ENCODE results near the gene TCEAL4. TPM values are rescaled to one million over a fixed set of nuclear protein-coding genes. Genes with fewer than 3 reads are reported as not detected.

TCEAL4 gene
- total and polyA plus RNA-seq, 2 of the 13 experiments (the other 11 are each of a cell fraction or from before 2014, with no cell fraction given): 12.6 to 31.0 TPM

DNA sequence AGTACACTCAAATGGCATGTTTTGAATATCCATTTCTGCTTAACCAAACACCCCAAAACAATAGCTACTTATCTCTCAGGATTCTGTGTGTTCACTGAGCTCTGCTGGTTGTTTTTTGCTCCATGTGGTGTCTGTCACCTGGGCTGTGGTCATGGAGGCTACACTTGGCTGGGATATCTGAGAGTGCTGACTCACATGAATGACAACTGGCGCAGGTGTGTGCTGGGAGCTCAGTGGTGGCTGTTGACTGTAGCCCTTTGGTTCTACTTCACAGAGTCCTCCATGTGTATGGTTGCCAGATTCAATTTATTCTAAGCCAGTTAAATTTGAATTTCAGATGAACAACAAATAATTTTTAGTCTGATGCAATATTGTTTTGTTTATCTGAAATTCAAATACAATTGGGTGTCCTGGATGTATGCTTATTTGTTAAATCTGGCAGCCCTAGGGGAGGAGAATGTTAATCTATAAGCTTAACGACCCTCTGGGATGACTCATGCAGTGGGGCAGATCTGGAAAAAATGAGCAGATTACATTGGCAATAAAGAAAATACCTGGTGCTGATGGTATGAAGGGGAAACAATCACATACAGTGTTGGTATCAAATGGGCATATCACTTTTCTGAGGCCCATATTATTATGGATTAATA lies 28.2 kb upstream of the TCEAL4 start:
- Histone ChIP-seq H3K4me1 (ENCODE audit: insufficient read depth, low read length) (peaks cover 9% of the 10 kb centered on the region), H3K9me3 (ENCODE audit: low read length) (no peaks in the 10 kb centered on the region), H3K27ac (ENCODE audit: extremely low read length, insufficient read depth, low read length) (no peak overlapping the region), H4K20me1 (ENCODE audit: insufficient read depth, low read length) (no peaks in the 10 kb centered on the region), H3K36me3 (replicated peaks in 1 of 2; ENCODE audit: control insufficient read depth in 1 of 2, insufficient read depth in 2 of 2, low read length in 2 of 2) (no peaks in the 10 kb centered on the region), H3K79me2 (ENCODE audit: insufficient read depth, low read length) (no peaks in the 10 kb centered on the region), H3K4me3 (replicated peaks in 1 of 3; ENCODE audit: insufficient read depth in 1 of 3, low read depth in 2 of 3, low read length in 3 of 3) (no peak overlapping the region), H3K9ac (ENCODE audit: insufficient read depth, low read depth, low read length) (no peak overlapping the region), H2AFZ (ENCODE audit: low read length) (no peak overlapping the region), H3K4me2 (ENCODE audit: low read depth, low read length) (no peak overlapping the region), H3K27me3 (ENCODE audit: control insufficient read depth in 1 of 2, insufficient read depth in 2 of 2, low read length in 2 of 2) (no peaks in the 10 kb centered on the region)
- intact Hi-C loops (cut with micrococcal nuclease; ENCODE audit: unreplicated experiment) (no loop called here), in situ Hi-C loops (cut with HindIII; ENCODE audit: extremely low pct_ligation_motif_present, low pct_unique_long_range_greater_than_20kb) (no loop called here)
- DNase-seq (ENCODE audit: low spot score) (peak; percentile 1), FAIRE-seq (no peak), ATAC-seq (no peak)
- no TSS peak for BruUV-seq (replicated peaks)
- POLR2A ChIA-PET: no interaction called here
- WGBS (ENCODE audit: low lambda C conversion rate): 53% methylated on average over 2 of the region's 2 CpGs
- CTCF ChIA-PET (ENCODE audit: low intra/inter-chr PET ratio, low total read pairs): no interaction called here
- TF ChIP-seq ARNTL (CRISPR knock-in tag; IDR thresholded peaks at IDR 0.05) (no peak), TFE3 (CRISPR knock-in tag; IDR thresholded peaks at IDR 0.05) (no peak), PHF5A (CRISPR knock-in tag; IDR thresholded peaks at IDR 0.05; ENCODE audit: low read depth, unreplicated experiment) (no peak), HIVEP1 (CRISPR knock-in tag; IDR thresholded peaks at IDR 0.05) (no peak), KDM5B (CRISPR knock-in tag; IDR thresholded peaks at IDR 0.05; ENCODE audit: borderline replicate concordance) (no peak), MAFG (CRISPR knock-in tag; IDR thresholded peaks at IDR 0.05) (no peak), ZBTB42 (CRISPR knock-in tag; IDR thresholded peaks at IDR 0.05) (no peak), THAP11 (CRISPR knock-in tag; IDR thresholded peaks at IDR 0.05) (no peak), KLF13 (CRISPR knock-in tag; IDR thresholded peaks at IDR 0.05) (no peak), WIZ (CRISPR knock-in tag; IDR thresholded peaks at IDR 0.05) (no peak), ZNF83 (CRISPR knock-in tag; IDR thresholded peaks at IDR 0.05; ENCODE audit: borderline replicate concordance) (no peak), ZNF782 (CRISPR knock-in tag; IDR thresholded peaks at IDR 0.05; ENCODE audit: borderline replicate concordance) (no peak)
- TF ChIP-seq, protein P1, sequence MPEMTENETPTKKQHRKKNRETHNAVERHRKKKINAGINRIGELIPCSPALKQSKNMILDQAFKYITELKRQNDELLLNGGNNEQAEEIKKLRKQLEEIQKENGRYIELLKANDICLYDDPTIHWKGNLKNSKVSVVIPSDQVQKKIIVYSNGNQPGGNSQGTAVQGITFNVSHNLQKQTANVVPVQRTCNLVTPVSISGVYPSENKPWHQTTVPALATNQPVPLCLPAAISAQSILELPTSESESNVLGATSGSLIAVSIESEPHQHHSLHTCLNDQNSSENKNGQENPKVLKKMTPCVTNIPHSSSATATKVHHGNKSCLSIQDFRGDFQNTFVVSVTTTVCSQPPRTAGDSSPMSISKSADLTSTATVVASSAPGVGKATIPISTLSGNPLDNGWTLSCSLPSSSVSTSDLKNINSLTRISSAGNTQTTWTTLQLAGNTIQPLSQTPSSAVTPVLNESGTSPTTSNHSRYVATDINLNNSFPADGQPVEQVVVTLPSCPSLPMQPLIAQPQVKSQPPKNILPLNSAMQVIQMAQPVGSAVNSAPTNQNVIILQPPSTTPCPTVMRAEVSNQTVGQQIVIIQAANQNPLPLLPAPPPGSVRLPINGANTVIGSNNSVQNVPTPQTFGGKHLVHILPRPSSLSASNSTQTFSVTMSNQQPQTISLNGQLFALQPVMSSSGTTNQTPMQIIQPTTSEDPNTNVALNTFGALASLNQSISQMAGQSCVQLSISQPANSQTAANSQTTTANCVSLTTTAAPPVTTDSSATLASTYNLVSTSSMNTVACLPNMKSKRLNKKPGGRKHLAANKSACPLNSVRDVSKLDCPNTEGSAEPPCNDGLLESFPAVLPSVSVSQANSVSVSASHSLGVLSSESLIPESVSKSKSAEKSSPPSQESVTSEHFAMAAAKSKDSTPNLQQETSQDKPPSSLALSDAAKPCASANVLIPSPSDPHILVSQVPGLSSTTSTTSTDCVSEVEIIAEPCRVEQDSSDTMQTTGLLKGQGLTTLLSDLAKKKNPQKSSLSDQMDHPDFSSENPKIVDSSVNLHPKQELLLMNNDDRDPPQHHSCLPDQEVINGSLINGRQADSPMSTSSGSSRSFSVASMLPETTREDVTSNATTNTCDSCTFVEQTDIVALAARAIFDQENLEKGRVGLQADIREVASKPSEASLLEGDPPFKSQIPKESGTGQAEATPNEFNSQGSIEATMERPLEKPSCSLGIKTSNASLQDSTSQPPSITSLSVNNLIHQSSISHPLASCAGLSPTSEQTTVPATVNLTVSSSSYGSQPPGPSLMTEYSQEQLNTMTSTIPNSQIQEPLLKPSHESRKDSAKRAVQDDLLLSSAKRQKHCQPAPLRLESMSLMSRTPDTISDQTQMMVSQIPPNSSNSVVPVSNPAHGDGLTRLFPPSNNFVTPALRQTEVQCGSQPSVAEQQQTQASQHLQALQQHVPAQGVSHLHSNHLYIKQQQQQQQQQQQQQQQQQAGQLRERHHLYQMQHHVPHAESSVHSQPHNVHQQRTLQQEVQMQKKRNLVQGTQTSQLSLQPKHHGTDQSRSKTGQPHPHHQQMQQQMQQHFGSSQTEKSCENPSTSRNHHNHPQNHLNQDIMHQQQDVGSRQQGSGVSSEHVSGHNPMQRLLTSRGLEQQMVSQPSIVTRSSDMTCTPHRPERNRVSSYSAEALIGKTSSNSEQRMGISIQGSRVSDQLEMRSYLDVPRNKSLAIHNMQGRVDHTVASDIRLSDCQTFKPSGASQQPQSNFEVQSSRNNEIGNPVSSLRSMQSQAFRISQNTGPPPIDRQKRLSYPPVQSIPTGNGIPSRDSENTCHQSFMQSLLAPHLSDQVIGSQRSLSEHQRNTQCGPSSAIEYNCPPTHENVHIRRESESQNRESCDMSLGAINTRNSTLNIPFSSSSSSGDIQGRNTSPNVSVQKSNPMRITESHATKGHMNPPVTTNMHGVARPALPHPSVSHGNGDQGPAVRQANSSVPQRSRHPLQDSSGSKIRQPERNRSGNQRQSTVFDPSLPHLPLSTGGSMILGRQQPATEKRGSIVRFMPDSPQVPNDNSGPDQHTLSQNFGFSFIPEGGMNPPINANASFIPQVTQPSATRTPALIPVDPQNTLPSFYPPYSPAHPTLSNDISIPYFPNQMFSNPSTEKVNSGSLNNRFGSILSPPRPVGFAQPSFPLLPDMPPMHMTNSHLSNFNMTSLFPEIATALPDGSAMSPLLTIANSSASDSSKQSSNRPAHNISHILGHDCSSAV (CRISPR knock-in tag; IDR thresholded peaks at IDR 0.05; ENCODE audit: borderline replicate concordance): no peak
- TF ChIP-seq, protein P2, sequence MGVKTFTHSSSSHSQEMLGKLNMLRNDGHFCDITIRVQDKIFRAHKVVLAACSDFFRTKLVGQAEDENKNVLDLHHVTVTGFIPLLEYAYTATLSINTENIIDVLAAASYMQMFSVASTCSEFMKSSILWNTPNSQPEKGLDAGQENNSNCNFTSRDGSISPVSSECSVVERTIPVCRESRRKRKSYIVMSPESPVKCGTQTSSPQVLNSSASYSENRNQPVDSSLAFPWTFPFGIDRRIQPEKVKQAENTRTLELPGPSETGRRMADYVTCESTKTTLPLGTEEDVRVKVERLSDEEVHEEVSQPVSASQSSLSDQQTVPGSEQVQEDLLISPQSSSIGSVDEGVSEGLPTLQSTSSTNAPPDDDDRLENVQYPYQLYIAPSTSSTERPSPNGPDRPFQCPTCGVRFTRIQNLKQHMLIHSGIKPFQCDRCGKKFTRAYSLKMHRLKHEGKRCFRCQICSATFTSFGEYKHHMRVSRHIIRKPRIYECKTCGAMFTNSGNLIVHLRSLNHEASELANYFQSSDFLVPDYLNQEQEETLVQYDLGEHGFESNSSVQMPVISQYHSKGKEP (CRISPR knock-in tag; IDR thresholded peaks at IDR 0.05): no peak

Data from HepG2 (cell line).